Posterior cingulate gyrus (tissue), 11 donors: ENCODE results near the gene IL4.
"Not testable (repeated sequence)": the region's sequence is repeated elsewhere in the genome, so short reads cannot be mapped to it uniquely, and the experiment has no call there.

Experiments
- DNase-seq, 10 donors: peaks; one replicate each; pipeline versions ENCODE4 v3.0.0 to v3.0.0-alpha.2; 2020 to 2021; ENCODE audit warnings: mixed read lengths in 3 of 10
- intact Hi-C: fragments of 100-400 bp; cut with DNase I; formaldehyde crosslinking; loops from one replicate; pipeline ENCODE4 v1.15.1; 2023

IL4 gene

DNA sequence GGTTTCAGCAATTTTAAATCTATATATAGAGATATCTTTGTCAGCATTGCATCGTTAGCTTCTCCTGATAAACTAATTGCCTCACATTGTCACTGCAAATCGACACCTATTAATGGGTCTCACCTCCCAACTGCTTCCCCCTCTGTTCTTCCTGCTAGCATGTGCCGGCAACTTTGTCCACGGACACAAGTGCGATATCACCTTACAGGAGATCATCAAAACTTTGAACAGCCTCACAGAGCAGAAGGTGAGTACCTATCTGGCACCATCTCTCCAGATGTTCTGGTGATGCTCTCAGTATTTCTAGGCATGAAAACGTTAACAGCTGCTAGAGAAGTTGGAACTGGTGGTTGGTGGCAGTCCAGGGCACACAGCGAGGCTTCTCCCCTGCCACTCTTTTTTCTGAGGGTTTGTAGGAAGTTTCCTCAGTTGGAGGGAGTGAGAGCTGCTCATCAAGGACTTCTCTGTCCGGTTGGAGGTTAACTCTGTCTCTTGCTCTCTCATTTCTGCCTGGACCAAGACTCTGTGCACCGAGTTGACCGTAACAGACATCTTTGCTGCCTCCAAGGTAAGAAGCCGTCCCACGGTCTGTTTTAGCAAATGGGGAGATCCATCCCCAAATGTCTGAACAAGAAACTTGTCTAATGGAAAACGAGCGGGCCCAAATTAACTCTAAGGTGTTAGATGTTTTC lies at the start of gene IL4:
IL4 (plus strand) TSS at position 51 of the 692 bp plus-strand sequence; CDS start at position 113, 62 bp downstream.
- DNase-seq: no peak
- intact Hi-C loops: no loop called here

DNA sequence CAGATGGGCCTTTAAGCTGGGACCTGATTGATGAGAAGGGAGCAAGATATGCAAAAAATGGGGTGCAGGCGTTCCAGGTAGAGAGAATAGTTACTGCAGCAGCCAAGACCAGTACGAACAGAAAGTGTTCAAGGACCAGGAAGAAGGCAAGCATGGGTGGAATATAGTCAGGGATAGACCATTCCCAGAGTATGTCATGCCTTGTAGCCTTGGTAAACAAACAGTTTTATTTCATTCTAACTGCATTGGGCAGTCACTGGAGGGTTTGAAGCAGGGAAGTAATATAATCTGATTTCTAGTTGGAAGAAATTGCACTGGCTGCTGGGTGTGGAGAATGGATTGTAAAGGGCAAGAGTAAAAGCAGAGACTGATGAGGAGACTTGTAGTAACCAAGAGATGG lies 46.3 kb upstream of the IL4 start:
- intact Hi-C loops: no loop called here
- DNase-seq: no peak

DNA sequence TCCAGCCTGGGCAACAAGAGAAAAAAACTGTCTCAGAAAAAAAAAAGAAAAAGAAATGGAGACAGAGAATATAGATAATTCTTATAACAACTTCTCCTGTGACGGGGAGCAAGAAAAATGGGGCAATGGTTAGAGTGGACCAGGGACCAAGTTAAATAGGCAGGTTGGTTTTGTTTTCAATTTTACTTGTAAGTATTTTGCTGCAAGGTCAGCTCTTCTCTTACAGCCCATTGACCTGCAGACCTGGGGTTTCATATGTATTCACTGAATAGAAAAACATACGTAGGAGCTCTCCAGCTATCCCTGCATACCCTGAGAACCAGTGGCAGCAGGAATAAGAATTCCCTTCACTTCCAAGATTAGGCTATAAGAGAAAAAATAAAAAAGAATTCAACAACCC lies 45.0 kb upstream of the IL4 start:
- intact Hi-C loops: no loop called here

DNA sequence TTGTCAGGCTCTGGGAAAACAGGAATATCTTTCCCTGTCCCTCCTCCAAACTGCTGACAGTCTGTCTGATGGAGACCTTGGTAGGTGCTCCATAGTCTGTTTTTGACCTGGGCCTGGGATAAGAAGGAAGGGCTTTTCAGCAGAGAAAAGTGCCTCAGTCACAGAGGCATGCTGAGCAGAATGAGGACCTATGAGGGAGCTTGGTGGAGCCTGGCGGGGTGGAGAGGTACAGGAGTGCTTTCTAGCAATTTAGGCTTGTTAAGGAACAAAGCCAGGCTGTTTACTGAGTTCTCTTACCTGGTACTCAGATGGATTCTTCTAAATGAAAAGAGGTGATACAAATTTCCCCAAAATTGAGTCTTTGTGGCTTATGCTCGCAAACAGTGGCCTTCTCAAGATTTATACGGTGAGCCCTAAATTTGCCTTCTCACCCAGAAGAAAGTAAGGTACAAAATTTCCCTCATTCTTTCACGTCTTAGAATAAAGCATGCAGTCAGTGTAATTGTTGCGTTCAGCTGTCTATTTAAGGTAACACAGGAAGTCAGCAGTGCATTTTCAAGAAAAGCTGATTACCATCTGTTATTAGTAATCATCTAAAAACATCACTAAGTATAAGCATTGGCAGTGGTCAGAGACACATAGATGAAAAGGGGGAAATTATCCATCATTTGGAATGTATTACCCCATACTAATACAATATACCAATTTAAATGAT lies 44.4 kb upstream of the IL4 start:
- intact Hi-C loops: no loop called here
- DNase-seq: no peak

More for the DNA sequence above, 45.0 kb upstream of the IL4 start:
- DNase-seq: no peak

DNA sequence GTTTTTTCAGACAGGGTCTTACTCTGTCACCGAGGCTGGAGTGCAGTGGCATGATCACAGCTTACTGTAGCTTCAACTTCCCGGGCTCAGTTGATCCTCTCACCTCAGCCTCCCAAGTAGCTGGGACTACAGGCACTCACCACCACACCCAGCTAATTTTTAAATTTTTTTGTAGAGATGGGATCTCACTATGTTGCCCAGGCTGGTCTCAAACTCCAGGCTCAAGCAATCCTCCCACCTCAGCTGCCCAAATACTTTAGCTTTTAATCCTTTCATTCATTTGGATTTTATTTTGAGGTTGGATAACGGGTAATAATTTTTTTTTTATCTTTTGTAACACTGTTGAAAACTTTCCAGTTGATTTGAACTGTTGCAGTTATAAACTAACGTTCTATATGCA lies 40.2 kb upstream of the IL4 start:
- DNase-seq, intact Hi-C loops: not testable (repeated sequence)

DNA sequence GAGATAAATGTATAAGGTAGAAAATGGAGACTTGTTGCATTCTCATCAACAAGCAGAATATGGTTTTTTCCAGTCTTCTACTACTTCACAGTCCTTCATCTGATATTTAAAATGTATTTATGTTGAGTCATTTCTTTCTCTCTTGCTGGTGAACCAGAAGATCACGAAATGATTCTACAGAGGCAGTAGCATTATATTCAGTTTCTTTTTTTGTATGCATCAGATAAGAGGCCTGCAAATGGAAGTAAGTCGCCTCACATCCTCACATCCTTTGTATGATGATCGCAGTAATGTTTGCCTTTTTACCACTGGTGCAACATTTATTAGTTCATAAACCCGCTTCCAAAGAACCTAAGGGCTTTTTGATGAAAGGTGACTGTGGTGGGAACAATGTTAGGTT lies 37.9 kb upstream of the IL4 start:
- intact Hi-C loops: no loop called here
- DNase-seq: no peak

DNA sequence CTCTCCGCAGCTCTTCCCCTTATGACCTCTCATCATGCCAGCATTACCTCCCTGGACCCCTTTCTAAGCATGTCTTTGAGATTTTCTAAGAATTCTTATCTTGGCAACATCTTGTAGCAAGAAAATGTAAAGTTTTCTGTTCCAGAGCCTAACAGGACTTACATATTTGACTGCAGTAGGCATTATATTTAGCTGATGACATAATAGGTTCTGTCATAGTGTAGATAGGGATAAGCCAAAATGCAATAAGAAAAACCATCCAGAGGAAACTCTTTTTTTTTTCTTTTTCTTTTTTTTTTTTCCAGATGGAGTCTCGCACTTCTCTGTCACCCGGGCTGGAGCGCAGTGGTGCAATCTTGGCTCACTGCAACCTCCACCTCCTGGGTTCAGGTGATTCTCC lies 36.5 kb upstream of the IL4 start:
- intact Hi-C loops: no loop called here

DNA sequence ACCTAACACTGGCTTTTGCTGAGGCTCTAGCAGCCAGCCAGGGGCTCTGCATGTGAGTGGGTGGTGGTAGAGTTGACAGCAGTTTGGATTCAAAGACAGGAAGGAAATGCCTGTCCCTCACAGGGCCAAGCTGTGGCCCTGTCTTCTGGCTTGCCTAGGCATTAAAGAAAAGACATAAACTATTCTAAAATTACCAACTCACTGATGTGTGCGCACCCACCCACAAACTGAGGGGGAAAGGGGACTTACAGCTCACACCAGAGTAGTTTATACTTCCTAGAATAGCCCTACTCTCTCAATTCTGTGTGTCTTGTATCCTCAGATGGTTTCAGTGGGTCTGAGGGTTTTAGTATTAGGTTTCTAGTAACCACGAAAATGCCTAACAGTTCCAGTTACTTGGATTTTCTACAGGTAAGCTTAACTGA lies 34.1 kb upstream of the IL4 start:
- DNase-seq: no peak
- intact Hi-C loops: no loop called here

More for the DNA sequence above, 36.5 kb upstream of the IL4 start:
- no peak for DNase-seq

DNA sequence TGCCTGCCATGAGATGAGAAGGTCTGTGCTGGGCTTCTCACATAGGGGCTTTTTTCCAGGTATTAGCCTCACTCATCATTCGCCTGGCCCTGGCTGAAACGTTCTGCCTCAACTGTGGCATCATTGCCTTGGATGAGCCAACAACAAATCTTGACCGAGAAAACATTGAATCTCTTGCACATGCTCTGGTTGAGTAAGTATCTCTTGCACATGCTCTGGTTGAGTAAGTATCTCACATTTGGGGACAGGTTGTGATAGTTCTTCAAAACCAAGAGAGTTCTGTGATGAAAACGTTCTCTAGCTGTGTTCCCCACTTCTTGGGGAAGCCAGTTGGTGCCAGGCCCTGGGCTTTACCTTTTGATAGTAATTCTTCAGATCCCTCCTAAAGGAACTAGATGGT lies 33.2 kb upstream of the IL4 start:
- intact Hi-C loops: no loop called here
- no peak for DNase-seq

DNA sequence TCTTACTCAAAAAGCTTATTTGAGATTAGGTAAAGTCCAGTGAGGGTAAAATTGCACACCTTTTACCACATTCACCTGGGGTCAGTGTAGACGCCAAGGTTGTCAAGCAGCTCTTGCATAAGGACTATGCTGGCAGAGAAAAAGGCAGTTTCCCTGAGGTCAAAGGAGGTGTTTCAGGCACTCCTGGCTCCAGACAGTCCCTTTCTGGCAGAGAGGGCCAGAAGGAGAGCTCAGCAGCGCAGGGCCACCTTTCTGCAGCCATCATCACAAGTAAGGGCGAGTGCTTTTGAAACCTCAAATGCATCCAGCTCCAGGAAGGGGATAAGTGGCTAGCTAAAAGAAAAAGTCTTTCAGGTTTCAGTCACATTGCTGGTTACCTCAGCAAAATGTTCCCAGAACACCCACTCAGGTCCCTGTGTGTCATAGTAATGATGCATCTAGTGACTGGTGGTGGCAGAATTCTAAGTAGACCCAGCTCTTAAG lies 32.5 kb upstream of the IL4 start:
- intact Hi-C loops: no loop called here
- DNase-seq: no peak

DNA sequence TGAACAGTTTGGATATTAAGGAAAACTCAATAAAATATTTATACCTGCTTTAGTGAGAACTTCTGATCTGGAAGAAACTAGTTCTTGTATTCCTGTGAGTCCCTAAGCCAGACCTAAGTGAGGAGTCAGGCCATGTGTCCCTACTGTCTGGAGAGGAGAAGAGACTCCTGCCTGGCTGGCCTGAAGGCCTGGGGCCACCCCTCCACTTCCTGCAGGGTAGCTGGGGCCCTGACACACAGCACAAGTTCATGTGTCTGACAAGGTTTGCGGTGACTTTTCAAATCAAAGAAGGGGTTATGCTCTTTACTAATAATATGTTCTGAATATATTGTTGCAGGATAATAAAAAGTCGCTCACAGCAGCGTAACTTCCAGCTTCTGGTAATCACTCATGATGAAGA lies 31.9 kb upstream of the IL4 start:
- intact Hi-C loops: no loop called here
- no peak for DNase-seq

DNA sequence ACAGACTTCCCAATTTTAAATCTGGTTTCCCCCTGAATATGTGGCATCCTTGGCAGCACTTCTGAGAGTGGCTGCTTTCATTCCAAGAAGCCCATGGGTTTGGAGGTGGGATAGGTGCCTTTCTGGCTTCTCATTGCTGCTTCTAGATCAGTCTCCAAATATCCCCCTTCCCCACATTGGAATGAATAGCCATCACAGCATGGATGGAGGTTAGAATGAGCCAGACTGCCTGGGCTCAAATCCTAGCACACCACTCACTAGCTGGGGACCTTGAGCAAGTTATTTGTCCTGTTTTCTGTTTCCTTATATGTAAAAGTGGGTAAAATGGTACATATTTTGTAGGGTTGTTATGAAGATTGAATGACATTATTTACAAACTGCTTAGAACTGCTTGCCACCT lies 29.6 kb upstream of the IL4 start:
- intact Hi-C loops: no loop called here
- no peak for DNase-seq

DNA sequence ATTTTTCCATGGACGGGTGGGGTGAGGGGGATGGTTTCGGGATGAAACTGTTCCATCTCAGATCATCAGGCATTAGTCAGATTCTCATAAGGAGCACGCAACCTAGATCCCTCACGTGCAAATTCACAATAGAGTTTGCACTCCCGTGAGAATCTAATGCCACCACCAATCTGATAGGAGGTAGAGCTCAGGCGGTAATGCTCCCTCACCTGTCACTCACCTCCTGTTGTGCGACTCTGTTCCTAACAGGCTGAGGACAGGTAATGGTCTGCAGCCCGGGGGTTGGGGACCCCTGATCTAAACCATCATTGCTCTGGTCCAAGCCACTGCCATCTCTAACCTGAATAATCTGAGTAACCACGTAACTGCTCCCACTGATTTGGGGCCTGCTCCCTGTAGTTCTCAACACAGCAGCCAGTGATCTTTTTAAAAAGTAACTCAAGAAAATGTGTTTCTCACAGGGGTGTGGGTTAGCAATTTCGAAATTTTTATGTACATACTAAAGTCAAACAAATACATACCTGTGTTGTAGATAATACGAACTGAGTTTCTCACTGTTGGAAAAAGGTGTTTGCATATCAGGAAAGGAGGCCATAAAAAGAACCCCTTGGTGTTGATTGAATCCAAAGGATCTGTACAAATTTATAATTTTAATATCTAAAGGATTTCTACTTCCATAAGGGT lies 27.1 kb upstream of the IL4 start:
- intact Hi-C loops: no loop called here
- DNase-seq: peak in 1 of 10 donors; percentile 12

DNA sequence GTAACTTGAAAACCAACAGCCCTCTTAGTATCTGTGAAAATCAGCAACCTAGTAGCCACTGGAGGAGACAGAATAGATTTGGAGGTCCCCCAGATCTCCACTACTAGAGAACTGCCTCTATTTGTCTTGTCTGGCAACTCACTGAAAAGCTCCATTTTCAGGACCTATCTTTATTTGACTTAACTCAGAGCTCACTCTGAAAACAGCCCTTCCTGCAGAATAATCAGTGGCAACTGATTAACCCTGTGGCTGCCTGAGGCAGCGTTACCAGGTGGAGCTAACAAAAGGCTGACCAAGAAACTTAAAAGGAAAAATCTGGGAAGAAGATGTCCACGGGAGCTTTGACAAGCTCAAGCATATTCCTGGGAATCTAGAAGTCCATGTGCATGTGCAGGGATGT lies 26.3 kb upstream of the IL4 start:
- DNase-seq: no peak
- intact Hi-C loops: no loop called here

DNA sequence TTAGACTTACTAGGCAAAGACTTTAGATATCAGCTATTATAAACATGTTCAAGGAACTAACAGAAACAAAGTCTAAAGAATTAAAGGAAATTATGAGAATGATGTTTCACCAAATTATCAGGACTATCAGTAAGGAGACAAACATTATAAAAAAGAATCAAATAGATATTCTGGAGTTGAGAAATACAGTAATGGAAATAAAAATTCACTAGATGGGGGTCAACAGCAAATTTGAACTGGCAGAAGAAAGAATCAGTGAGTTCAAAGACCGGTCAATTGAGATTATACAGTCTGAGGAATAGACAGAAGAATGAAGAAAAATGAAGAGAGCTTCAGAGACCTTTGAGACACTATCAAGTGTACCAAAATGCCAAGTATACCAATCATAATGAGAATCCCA lies 25.4 kb upstream of the IL4 start:
- DNase-seq: no peak
- intact Hi-C loops: no loop called here

DNA sequence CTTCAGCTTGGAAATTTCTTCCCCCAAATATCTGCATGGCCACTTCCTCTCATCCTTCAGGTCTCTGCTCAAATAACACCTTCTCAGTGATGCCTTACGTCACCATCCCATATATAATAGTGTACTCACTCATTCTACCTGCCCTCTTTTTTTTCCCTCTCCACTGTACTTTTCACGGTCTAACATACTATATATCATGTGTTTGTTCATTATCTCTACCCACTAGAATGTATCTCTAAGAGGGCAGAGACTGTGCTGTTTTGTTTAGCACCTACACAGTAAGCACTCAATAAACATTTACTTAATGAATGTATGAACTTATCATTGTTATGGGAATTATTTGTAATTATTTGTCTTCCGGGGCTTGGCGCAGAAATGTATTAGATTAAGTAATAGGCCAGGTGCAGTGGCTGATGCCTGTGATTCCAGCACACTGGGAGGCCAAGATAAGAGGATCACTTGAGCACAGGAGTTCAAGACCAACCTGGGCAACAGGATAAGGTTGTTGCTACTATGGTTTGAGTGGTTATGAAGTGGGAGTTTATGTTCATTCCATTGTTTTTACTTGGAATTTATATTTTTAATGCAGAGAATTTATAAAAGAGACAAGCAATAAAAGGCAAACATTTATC lies 21.8 kb upstream of the IL4 start:
- DNase-seq: no peak
- intact Hi-C loops: loop anchor here (10.0 kb wide), 1 partner anchor 213 kb away; the partner anchor contains the start of genes GDF9 and UQCRQ

DNA sequence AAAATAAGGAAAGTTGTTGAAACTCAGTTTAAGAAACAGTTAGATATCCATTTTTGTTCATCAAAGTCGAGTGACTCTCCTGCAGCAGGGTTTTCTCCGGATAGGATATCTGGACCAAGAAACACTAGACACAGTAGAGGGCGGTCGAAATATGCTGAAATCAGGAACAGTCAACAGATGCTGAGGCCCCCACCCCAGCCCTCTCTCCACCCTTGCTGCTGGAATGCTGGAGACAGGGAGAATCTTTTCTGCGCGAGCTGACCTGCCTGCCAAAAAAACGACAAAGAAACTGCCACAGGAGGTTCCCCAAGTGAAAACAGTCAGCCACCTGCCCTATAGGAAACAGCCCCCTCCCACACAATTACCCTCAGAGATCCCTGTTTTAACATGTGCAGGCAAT lies 20.1 kb upstream of the IL4 start:
- intact Hi-C loops: loop anchor here (10.0 kb wide), 1 partner anchor 211 kb away; the partner anchor contains the start of genes GDF9 and UQCRQ
- DNase-seq: peak in 1 of 10 donors; percentile 52

DNA sequence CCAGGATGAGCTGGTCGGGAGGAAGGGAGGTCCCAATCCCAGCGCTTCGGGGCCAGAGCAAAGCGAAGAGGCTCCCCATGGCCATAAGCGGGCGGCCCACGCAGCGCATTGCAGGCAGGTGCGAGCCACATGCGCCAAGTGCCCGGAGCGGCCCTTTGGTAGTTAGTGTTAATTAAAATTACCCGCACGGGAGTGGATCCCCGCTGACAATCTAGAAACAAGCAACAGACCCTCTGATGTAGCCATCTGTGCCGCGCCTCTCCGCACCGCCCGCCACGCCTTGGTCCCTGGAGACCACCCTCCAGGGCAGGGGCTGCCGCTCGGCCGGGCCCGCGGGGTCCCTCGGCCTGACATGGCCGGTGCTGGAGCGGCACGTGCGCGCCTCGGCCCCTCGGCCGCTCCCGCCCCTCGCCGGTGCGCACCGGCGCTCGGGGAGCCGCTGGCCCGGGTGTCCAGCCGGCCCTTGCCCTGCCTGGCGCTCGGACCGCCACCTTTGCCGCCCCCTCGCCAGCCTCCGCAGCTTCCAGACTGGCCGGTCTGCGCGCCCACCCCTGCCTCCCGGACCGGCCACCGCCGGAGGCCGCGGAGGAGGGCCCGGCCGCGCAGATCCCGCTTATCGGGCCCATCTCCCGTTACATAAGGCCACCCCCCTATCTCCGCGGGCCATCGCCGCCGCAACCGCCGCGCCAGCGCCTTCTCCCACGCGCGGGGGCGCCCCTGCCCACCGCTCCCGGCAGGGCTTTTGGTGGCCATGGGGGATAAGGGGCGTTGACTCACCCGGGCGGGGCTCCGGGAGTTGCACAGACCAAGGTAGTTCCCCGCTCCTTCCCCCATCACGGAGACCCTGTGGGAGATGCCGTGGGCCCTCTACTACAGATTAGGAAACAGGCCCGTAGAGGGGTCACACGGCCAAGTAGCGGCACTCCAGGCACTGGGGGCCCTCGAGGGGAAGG lies 17.7 kb upstream of the IL4 start:
- peak in 5 of 10 donors; percentile 29 to 91 (median 80) for DNase-seq
- intact Hi-C loops: loop anchor here (10.0 kb wide), 1 partner anchor 209 kb away; the partner anchor contains the start of genes GDF9 and UQCRQ

DNA sequence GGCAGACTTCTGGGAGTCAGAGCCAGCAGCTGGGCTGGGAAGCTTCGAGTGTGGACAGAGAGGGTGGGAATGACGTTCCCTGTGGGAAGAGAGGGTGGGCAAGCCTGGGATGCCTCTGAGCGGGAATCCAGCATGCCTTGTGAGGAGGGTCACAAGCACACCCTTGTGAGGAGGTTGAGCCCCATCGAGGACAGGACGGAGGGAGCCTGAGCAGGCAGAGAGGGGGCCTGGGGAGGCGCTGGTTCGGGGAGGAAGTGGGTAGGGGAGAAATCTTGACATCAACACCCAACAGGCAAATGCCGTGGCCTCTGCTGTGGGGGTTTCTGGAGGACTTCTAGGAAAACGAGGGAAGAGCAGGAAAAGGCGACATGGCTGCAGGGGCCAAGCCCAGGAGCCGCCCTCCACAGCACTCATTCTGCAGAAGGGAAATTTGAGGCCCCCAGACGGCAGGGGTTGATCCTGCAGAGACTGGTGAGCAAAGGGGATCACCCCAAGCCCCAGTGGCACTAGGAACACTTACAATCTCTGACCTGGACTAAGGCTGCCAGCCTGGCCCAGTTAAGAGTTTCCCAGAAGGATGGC lies 16.9 kb upstream of the IL4 start:
- intact Hi-C loops: loop anchor here (10.0 kb wide), 1 partner anchor 208 kb away; the partner anchor contains the start of genes GDF9 and UQCRQ

More for the DNA sequence above, 16.9 kb upstream of the IL4 start:
- DNase-seq: peak in 1 of 10 donors; percentile 67
